ENCODE data around the gene OFD1. TPM values are rescaled to one million over a fixed set of nuclear protein-coding genes. Genes with fewer than 3 reads are reported as not detected.

Gene OFD1, protein sequence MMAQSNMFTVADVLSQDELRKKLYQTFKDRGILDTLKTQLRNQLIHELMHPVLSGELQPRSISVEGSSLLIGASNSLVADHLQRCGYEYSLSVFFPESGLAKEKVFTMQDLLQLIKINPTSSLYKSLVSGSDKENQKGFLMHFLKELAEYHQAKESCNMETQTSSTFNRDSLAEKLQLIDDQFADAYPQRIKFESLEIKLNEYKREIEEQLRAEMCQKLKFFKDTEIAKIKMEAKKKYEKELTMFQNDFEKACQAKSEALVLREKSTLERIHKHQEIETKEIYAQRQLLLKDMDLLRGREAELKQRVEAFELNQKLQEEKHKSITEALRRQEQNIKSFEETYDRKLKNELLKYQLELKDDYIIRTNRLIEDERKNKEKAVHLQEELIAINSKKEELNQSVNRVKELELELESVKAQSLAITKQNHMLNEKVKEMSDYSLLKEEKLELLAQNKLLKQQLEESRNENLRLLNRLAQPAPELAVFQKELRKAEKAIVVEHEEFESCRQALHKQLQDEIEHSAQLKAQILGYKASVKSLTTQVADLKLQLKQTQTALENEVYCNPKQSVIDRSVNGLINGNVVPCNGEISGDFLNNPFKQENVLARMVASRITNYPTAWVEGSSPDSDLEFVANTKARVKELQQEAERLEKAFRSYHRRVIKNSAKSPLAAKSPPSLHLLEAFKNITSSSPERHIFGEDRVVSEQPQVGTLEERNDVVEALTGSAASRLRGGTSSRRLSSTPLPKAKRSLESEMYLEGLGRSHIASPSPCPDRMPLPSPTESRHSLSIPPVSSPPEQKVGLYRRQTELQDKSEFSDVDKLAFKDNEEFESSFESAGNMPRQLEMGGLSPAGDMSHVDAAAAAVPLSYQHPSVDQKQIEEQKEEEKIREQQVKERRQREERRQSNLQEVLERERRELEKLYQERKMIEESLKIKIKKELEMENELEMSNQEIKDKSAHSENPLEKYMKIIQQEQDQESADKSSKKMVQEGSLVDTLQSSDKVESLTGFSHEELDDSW
- total RNA-seq, result 15.7 and 16.1 TPM in 2 replicates

DNA sequence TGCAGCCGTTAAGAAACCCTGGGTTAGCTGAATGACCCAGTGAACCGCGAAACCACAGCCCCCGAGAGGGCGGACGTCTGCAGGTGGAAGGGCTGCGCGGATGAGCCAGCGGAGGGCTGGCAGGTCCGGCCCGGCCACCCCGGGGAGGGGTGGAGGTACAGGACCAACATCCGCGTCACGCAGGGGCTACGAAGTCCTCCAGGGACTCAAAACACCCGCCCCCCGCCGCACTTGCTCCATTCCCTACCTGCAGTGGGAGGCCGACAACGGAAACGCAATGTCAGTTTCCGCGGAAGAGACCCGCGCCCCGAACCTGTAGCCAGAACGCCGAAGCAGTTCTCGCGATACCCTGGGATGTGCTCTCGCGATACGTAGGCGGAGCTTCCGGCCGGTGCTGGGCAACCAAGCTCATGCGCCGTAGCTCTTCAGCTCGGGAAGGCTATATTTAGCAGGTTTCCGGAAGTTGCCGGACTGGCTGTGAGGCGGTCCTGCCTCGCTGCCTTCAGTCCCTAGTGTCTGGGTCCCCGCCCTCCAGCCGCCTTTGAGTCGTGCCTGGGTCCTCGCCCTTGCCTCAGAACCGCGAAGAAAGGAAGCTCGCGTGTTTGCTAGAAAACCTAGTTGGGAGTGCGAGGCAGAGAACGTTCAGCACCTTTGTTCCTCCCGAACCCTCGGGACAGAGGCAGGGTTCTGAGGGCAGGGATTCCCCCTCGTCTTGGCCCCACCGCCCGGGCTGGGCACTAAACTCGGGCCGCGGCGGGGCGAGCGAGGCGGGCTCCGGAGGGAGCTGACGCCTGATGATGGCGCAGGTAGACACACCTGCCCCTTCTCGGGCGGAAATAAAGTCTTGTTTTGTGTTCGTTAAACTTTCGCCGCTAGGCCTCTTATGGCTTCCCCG, at the start of gene OFD1, which contains the start of gene TRAPPC2:
Gene OFD1 (plus strand): TSS at position 471 of the 895 bp plus-strand sequence. CDS start 324 bp downstream, at position 795.
Gene TRAPPC2 (minus strand): TSS at position 343 of the 895 bp plus-strand sequence. CDS start 14,657 bp downstream, outside the sequence.
- Histone ChIP-seq H3K27me3 (ENCODE audit: control insufficient read depth, insufficient read depth, low read length) (no peaks in the 10 kb centered on the region), H3K36me3 (ENCODE audit: control insufficient read depth, insufficient read depth, low read length) (no peaks in the 10 kb centered on the region), H3K4me3 (ENCODE audit: low read depth, low read length) (peak within 1 kb of the TSS; percentile 91)
- TF ChIP-seq, protein P1, sequence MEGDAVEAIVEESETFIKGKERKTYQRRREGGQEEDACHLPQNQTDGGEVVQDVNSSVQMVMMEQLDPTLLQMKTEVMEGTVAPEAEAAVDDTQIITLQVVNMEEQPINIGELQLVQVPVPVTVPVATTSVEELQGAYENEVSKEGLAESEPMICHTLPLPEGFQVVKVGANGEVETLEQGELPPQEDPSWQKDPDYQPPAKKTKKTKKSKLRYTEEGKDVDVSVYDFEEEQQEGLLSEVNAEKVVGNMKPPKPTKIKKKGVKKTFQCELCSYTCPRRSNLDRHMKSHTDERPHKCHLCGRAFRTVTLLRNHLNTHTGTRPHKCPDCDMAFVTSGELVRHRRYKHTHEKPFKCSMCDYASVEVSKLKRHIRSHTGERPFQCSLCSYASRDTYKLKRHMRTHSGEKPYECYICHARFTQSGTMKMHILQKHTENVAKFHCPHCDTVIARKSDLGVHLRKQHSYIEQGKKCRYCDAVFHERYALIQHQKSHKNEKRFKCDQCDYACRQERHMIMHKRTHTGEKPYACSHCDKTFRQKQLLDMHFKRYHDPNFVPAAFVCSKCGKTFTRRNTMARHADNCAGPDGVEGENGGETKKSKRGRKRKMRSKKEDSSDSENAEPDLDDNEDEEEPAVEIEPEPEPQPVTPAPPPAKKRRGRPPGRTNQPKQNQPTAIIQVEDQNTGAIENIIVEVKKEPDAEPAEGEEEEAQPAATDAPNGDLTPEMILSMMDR (IDR thresholded peaks at IDR 0.05; ENCODE audit: insufficient read depth, low read length, poor library complexity, severe bottlenecking), result no peak
- DNase-seq (ENCODE audit: low read depth), result peak; percentile 91

DNA sequence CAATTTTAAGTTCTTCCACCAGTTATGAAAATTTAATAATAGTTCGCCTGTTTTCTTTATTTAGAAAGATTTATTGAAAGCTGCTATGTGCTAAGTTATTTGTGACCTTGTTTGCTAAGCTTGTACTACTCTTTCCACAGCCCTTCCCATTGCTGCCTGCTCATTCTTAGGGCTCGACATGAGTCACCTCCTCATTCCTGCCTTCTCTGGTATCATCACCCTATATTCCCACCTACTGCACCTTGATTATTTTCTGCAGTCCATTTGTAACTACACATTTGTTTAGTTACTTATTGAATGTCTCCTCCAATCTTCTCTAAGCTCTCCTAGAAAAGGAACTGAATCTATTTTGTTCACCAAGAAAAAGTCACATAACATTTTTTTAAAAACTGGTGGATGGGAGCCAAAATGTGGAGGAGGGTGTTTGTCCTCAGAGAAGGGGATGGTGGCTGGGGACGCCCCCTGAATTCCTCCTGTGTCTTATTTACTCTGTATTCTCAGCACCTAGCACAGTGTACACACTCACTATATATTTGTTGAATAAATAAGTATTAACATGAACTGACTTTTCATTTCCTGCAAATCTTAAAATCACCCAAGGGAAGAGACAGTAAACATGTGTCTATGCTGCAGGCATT, 49.3 kb upstream of the OFD1 start:
- Histone ChIP-seq H3K27me3 (ENCODE audit: control insufficient read depth, insufficient read depth, low read length) (peaks cover 2% of the 10 kb centered on the region), H3K4me3 (ENCODE audit: low read depth, low read length) (no peak overlapping the region), H3K36me3 (ENCODE audit: control insufficient read depth, insufficient read depth, low read length) (no peaks in the 10 kb centered on the region)
- DNase-seq (ENCODE audit: low read depth), result no peak
- TF ChIP-seq, protein P1 (IDR thresholded peaks at IDR 0.05; ENCODE audit: insufficient read depth, low read length, poor library complexity, severe bottlenecking), result no peak

DNA sequence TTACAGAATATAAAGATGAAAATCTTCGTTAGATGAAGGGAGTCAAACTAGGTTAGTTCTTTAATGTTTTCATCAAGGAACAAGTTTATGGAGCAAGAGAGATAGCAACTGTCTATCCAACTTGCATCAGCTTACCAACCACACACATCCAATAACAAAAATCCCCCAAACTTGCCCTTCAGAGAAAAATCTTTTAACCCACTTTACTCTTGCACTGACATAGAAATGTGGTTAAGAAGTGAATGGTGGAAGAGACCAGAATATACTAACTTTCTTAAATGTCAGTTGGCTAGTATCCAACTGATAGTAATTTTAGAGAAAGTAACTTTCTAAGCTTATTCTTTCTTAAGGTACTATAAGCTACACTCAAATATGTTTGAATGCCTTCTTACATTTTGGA, 47.3 kb upstream of the OFD1 start:
- peaks cover 2% of the 10 kb centered on the region for H3K27me3 ChIP-seq (ENCODE audit: control insufficient read depth, insufficient read depth, low read length)
- no peak for DNase-seq (ENCODE audit: low read depth)
- no peak overlapping the region for H3K4me3 ChIP-seq (ENCODE audit: low read depth, low read length)
- no peaks in the 10 kb centered on the region for H3K36me3 ChIP-seq (ENCODE audit: control insufficient read depth, insufficient read depth, low read length)
- TF ChIP-seq, protein P1 (IDR thresholded peaks at IDR 0.05; ENCODE audit: insufficient read depth, low read length, poor library complexity, severe bottlenecking), result no peak

DNA sequence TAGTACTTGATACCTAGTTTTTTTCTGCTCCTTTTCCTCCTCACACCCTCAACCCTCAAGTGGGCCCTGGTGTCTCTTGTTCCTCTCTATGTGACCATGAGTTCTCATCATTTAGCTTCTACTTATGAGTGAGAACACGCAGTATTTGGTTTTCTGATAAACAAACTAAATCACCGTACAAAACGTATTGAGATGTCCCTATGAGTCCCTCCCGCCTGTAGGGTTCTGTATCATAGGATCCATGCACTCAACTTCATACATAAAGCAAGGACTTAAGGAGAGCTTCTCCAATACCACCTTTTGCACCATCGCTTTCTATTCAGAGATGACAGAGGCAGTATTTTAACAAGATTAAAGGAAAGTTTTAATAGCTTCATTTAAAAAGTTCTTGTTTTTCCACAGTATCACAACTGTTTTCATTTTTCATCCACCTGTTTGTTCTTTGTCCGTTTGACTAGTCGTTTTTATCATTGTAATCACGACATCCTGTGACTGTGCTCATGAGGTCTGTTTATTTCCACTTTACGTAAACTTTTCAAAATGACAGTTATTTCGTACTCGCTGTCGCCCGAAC, 46.1 kb upstream of the OFD1 start:
- Histone ChIP-seq H3K36me3 (ENCODE audit: control insufficient read depth, insufficient read depth, low read length) (no peaks in the 10 kb centered on the region), H3K4me3 (ENCODE audit: low read depth, low read length) (peak overlapping the region; percentile 75), H3K27me3 (ENCODE audit: control insufficient read depth, insufficient read depth, low read length) (peaks cover 2% of the 10 kb centered on the region)
- TF ChIP-seq, protein P1 (IDR thresholded peaks at IDR 0.05; ENCODE audit: insufficient read depth, low read length, poor library complexity, severe bottlenecking), result no peak
- no peak for DNase-seq (ENCODE audit: low read depth)
